SU-DHL-6 (cell line): Measurements from ENCODE around the gene CCM2.

Experiments used
- EZH2phosphoT487 ChIP-seq: fragments of 200-600 bp; sonication (generic), shearing (Covaris generic); conservative IDR thresholded peaks from 2 replicates; pipeline ENCODE4 v1.6.1; 2018; ENCODE audit warnings: mild to moderate bottlenecking, antibody characterized with exemption, low read length, moderate library complexity, mixed read lengths
- TF ChIP-seq, protein P1 (sequence below): fragments of 200-600 bp; sonication (generic); IDR thresholded peaks from one replicate; pipeline ENCODE4 v1.5.1; 2017; ENCODE audit warnings: antibody characterized with exemption, mild to moderate bottlenecking, low read length, moderate library complexity; ENCODE audit not compliant: insufficient read depth, poor library complexity, severe bottlenecking

GRCh38 chr7:45114926-45115325, 114.9 kb downstream of the CCM2 start:
- TF ChIP-seq, protein P1, sequence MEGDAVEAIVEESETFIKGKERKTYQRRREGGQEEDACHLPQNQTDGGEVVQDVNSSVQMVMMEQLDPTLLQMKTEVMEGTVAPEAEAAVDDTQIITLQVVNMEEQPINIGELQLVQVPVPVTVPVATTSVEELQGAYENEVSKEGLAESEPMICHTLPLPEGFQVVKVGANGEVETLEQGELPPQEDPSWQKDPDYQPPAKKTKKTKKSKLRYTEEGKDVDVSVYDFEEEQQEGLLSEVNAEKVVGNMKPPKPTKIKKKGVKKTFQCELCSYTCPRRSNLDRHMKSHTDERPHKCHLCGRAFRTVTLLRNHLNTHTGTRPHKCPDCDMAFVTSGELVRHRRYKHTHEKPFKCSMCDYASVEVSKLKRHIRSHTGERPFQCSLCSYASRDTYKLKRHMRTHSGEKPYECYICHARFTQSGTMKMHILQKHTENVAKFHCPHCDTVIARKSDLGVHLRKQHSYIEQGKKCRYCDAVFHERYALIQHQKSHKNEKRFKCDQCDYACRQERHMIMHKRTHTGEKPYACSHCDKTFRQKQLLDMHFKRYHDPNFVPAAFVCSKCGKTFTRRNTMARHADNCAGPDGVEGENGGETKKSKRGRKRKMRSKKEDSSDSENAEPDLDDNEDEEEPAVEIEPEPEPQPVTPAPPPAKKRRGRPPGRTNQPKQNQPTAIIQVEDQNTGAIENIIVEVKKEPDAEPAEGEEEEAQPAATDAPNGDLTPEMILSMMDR = no peak
- TF ChIP-seq EZH2phosphoT487 = no peak
